Upper lobe of left lung (tissue), 4 donors: ENCODE measurements around the gene TCEAL7.

Experiments used
- CTCF ChIP-seq, 6 experiments: fragments of 450-650 bp in 4 of 6; fragments of 200-600 bp in 2 of 6; sonication (generic) in 2 of 6; IDR thresholded peaks; one replicate each; pipeline ENCODE4 v1.5.1; 2016 to 2019; ENCODE audit warnings: antibody characterized with exemption in 6 of 6
- POLR2AphosphoS5 ChIP-seq, 2 donors: sonication (generic); formaldehyde crosslinking; IDR thresholded peaks; one replicate each; pipeline ENCODE4 v1.5.1; 2017; ENCODE audit warnings: antibody characterized with exemption in 2 of 2

GRCh38 chrX:103376979-103377324 is 46.9 kb downstream of the TCEAL7 start:
- no peak for TF ChIP-seq CTCF (IDR thresholded peaks at IDR 0.05)
- no peak for TF ChIP-seq POLR2AphosphoS5 (IDR thresholded peaks at IDR 0.05)
